Activated CD4-positive, CD25-positive, alpha-beta regulatory T cell (primary cell): ENCODE measurements around the gene KLHL29.

Source experiments
- DNase-seq, 4 experiments: peaks; one replicate each; lab custom pipeline; 2025; lab: John Stamatoyannopoulos, UW

Gene KLHL29

DNA sequence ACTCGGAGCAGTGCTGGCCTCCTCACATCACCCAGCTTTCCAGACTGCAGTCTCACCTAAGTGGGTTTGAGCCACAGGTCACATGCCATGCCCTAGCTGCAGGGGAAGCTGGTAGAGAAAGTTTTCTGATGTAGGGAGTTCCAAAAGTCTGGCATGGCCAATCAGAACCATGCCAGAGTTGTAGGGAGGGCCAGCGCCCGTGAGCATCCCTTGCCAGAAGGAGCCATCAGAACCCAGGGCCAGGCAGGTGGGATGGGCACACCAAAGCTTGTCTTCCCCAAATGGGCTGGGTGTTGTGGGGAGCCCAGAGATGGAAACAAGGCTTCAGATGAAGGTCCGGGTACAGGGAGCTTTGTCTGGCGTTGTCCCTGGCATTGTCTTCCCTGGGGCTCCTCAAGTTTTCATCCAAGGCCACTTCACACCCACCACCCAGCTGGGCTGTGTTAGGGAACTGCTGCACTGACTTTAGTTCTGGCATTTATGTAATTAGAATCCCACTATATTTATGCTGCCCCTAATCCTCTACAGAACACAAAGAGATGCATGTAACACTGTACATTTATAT lies 247.9 kb downstream of the KLHL29 start:
- no peak for DNase-seq

DNA sequence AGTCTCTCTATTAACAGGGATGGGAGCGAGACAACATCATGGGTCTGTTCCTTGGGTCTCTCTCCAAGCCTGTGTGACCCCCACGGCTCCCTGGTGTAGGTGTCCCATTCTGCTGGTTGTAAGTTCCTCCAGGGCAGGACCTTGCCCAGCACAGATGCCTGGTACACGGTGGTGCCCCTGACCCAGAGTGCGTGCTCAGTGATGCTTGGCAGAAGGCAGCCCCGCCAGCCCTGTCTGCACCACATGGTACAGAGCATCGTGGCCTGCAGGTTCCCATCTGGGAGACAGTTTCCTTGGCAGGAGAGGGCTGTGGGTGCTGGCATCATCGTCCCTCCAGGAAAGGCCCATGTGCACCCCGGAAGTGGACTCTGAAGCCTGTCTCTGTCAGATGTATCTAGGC lies 249.0 kb downstream of the KLHL29 start:
- no peak for DNase-seq

DNA sequence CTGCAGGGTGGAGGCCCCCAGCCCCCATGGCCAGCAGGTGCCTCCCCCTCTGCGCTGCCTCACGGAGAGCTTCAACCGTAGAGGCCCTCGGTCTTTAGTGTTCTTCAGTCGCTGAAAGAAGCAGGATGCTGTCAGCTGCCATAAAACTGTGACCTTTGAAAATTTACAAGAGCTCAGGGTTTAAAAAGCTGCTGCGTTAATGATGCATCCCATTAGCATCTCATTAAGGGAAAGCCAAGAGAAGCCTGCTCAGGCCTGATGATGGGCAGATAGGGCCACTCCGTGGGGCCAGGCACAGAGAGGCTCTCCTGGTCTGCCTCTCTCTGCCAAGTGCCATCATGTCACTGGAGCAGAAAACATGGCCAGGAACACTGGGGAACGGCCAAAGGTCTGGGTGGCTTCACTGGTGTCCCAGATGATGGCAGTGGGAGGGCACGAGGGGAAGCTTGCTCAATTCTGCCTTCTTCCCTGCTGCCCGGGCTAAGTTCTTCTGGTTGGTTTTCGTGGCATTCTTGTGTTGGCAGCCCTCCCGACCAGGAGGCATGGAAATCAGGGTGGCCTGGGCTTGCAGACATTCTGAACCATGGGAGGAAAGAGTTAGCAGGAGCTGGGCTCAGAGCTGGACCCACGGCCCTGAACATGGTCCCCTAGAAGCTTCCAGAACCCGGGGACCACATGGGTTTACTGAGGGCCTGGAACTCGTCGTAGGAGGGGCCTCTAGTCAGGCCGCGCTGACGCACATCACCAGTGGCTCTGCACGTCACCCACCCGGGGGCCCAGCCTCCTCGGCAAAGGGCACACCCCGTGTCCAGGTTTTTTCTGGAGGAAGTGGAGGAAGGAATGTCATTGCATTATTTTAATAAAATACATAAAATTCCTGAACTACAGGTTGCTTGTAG lies 250.7 kb downstream of the KLHL29 start:
- no peak for DNase-seq

DNA sequence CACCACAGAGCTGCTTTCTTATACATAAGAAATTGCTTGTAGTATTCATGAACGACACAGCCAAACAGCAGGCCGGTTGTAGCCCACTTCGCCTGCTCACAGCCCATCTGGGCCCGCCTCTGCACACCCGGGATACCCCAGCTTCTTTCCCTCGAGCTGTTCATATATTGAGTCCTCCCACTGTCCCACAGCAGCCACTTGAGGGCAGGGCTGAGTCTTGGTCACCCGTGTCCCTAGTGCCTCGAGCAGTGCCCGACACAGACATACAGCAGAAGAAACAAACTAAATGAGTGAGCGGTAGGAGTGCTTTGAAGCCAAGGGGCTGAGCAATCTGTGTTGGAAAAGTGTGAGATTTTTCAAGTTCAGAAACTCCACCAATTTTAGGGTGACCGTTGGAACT lies 251.4 kb downstream of the KLHL29 start:
- no peak for DNase-seq

DNA sequence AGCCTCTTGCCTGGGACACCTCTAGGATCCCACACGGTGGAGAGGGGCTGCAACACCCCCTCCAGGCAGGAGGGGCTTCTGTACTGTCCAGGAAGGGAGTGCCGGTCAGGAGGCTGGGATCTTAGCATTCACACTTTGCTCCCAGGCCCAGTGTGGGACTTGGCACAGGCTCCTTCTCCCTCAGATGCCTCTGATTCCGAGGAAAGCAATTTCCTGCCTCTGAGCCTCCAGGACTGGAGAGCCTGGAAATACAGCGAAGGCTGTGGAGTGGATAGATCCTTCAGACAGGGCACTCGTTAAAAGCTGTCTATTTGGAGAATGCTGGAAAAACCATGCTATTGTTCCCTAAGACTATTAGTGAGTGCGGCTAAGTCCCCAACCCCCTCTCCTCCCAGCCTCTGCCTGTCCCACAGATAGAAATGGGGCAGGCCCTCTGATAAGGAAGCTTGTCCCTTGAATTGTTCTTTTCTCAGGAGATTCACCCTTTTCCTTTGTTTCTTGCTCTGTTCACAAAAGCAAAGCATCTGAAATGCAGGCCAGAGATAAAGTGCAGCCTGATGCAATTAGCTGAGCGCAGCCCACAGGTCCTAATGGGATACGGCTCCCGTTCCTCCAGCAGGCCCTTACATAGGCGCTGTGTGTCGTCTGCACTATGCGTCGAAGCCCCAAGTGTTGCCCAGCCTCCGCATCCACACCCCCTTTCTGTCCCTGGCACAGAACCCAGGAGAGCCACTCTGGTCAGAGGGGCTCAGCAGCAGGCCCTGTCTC lies 252.2 kb downstream of the KLHL29 start:
- DNase-seq, result no peak

DNA sequence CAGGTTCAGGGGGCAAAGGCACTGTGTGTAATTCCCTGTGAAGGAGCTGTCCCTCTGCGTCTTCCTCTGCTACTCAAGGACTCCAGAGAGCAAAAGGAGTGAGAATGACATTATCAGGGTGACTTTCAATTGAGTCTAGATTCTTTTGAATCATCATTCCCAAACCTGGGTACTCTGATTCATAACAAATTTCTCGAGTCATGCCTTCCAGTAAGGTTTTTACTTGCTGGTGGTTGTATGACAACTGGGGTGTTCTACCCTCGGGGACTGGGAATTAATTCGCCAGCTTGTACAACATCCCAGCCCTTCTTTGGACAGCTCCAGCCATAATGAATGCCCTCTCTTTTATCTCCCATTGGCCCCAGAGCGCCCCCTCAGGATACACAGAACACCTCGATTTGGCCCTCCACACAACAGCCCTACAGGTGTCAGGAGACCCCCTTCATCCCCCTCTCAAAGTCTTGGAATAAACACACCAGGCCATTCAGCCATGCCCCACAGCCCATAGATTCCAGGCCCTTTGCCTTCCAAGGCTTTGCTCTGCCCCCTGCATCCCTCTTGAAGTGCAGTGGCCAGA lies 254.5 kb downstream of the KLHL29 start:
- DNase-seq, result no peak

DNA sequence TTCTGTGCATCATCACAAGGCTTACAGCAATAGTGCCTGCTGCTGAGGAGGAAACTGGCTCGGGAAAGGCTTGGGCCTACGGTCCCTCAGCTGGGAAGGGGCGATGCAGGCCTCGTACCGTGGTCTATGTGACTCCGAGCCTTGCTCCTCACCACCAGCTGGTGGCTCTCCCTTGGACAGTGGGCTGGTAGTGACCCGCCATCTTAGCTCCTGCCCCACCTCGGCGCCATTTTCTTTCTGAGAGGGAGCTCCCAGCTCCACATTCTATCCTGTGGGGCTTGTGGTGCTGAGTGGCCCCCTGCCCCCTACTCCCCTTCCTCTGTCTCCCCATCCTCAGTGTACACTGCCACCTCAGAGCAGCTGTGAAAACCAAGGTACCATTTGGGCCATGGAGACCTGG lies 255.7 kb downstream of the KLHL29 start:
- no peak for DNase-seq

DNA sequence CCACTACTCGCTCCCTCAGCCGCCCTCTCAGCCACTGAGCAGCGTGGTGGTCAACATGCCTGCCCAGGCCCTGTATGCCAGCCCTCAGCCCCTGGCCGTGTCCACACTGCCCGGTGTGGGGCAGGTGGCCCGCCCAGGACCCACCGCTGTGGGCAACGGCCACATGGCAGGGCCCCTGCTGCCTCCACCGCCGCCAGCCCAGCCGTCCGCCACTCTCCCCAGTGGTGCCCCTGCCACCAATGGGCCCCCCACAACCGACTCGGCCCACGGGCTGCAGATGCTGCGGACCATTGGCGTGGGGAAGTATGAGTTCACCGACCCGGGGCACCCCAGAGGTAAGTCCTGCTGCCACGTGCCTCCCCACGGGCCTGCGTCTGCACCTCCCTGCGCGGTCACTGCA lies 257.5 kb downstream of the KLHL29 start:
- DNase-seq, result no peak

DNA sequence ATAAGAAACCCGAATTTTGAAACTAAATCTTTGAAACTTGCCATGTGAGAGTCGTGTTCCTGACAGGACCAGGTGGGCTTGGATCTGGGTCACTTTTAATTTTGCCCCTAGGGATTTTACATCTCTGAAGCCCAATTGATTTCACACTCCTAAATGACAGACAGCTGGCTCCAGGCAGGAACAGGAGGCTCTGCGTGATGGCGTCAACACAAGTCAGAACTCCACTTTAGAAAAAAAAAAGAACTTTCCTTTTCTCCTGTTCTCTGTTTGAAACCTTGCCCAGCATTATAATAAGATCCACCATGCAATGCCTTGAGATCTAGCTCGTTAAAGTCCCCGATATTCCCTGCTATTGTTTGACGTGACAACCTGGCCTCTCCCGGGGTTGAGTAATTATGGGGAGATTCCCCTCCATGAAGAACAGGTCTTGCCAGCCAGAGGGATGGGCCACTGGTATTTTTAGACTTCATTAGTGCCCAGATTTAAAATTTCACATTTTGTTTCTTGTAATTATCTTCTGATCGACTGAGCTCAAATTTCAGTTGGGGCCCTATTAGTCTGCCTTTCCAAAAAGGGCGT lies 260.3 kb downstream of the KLHL29 start:
- no peak for DNase-seq

DNA sequence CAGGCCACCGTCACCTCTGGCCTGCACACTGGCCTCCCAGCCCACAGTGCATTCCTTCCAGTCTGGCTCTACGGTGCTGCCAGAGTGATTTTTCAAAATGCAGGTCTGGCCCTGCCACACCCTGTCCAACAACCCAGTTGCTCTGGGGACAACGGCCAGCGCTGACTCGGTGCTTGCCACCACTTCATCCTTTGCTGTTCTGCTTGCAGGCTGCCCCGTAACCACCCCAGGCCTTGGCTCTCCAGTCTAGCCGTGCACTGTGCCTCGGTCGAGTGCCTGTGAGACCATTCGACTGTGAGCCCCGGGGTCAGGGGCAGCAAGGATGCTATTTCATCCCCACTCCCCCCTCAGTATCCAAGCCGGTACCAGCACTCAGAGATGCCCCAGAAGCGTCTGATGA lies 262.6 kb downstream of the KLHL29 start:
- DNase-seq, result no peak

DNA sequence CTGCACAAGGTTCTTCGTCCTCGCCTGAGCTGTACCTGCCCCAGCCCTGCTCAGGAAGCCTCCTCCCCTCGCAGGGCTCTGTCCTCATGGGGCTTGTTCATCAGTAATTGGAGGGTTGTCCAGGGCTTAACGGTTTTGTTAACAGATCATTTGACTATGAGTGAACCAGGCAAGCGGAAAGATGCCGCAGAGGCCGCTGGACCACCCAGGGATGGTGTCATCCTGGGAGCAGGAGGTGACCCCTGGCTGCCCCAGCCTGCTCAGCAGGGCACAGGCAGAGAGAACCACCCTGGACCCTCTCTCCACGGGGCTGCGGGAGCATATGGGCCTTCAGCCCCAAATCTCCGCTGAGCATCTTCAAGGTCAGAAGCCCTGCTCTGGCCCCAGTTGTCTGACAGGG lies 264.3 kb downstream of the KLHL29 start:
- no peak for DNase-seq

DNA sequence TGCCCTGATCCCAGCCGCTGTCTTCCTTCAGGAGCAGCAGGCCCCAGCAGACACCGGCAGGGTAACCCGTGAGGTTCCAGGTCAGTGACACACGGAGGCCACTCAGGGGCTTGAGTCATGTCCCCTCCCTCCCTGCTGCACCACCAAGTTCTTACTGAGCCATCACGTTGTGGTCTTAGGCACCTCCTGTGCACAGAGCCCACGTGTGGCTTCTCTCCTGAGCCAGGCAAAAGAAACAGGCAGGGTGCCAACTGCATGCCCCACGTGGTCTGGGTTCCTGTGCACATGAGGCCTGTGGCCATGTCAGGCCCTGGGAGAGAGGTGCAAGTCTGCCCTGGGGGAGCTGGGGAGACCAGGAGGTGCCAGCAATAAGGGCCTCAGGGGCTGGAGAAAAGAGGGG lies 264.8 kb downstream of the KLHL29 start:
- DNase-seq, result no peak

DNA sequence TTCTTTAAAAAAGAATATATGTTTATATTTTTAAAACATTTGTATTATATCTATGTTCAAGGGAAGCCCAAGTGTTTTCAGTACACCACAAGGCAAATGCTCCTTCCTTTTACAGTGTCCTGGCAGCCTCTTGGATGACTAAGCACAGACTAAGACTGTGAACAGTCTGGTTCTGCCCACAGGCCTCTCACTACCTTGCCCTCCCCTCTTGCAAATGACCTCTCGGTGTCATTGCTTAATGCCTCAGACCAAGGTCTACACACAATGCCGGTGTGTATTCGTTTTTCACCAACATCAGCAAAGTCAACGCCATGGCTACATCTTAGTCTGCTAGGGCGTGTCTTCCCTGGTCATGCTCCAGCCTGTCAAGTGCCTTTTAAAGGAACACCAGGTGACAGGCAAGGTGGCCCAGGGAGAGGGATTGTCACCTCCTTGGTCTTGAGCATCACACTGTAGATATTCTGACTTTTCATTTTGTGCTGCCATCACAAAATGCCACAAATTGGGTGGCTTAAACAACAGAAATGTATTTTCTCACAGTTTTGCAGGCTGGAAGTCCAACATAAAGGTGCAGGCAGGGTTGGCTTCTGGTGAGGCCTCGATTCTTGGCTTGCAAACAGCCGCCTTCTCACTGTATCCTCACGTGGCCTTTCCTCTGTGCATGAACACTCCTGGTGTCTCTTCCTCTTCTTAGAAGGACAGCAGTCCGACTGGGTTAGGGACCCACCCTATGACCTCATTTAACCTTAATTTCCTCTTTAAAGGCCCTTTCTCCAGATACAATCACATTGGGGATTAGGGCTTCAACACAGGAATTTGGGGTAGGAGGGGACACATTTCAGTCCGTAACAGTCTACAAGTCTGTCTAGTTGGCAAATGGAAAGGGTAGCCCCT lies 266.5 kb downstream of the KLHL29 start:
- DNase-seq, result no peak

DNA sequence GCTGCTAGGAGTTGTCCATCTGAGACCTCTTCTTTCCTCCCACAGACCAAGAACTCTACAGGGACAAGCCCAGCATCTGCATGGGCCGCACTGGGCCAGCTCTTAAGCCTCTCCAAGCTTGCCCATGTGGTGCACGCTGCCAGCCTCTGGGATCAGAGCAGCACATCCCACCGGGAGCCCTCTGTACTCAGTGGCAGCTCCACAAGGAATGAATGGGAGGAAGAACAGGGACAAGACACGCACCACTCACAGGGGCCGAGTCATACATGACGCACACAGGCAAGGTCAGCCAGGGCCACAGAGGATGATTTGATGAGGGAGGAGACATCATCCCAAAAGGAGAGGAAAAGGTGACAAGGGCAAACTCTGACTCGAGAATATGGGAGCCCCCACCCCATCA lies 268.3 kb downstream of the KLHL29 start:
- DNase-seq, result no peak

DNA sequence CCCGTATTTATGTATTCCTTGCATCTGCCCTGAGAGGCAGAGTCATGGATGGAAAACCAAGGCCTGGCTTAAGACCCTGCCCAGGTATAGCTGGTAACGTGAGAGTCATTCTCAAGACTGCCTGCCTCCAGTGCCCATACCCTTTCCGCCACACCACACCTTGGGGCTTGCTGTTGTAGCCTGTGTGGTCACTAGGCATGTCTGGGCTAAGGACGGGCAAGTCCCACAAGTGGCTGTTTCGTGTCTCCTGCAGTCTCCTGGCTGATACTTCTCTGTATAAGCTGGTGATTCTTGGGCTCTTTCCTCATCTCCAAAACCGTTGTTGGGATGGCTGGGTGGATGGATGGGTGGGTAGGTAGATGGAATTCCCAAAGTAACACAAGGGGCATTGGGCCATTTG lies 269.8 kb downstream of the KLHL29 start:
- no peak for DNase-seq

DNA sequence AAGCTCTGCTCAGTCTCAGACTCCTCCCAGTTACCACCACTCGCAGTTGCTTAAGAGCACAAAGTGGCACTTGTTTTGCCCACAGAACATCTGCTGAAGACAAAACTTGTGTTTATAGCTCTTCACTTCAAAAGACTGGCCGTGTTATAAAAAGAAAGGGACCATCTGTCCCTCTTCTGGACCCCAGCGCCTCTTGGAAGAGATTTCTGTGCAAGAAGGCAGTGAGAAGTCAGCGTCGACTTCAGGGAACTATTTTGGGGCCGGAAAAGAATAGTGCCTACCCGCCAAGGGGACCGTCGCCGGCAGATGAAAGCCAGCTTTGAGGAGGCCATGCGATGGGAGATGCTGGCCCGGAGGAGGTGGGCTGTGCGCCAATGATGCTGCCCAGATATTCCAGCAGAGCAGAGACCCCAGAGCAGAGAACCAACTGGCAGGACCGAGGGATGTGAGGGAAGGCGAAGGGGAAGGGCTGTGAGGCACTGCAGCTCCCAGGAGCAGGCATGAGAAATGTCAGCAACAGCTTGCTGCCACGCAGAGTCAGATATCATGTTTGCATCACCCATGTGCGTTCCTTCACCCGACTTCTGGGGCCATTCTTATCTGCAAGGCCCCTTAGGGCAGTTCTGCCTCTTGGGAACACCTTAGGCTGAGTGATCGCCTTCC lies 271.1 kb downstream of the KLHL29 start:
- no peak for DNase-seq

DNA sequence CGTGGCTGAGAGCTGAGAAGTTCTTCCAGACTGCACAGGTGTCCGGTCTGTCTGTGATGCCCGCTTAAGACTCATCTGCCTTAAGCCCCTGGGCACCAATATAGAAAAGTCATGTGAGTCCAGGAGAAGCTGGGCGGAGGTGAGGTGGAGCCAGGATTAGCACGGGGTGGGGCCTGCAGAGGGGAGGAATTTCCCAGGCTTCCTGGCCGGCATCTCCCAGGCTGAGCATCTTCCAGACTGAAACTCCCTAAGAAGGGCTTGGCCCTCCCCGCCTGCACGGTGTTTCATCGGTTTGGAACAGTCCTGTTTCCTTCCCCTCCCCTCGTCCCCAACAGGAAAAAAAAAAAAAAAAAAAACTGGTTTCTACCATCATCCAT lies 271.6 kb downstream of the KLHL29 start:
- no peak for DNase-seq

DNA sequence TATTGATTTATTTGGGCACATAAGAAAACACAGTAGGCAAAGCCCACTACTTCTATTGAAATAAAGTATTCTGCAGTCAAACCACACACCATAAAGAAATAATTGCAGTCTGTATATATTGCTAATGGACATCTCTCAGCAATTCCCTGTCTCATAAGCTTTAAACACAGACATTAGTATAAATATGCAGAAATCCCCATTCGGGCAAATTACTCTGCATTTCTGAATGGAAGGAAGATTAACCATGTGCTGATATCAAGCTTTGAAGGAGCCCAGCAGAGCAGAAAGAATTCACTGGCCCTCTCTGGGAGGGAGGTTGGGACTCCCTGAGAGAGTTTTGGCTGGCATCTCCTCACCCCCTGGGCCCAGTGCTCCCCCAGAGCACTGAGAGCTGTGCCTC lies 272.4 kb downstream of the KLHL29 start:
- no peak for DNase-seq

DNA sequence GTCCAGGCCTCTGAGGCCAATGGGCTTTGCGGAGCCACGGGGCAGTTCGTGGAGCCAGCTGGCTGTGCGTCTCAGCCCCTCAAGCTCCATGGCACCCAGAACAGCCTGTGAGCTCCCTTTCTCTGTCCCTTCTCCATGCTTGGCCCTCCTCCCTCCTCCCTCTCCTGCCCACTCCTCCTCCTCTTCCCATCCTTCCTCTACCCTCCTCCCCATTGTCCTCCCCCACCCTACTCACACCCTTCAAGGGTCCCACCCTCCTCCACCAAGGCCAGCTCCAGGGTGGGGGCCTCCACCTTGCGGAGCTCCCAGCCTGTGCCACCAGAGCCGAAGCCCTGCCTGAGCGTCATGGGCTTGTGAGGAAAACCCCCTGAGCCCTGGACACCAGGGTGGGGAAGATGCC lies 273.0 kb downstream of the KLHL29 start:
- DNase-seq, result no peak

DNA sequence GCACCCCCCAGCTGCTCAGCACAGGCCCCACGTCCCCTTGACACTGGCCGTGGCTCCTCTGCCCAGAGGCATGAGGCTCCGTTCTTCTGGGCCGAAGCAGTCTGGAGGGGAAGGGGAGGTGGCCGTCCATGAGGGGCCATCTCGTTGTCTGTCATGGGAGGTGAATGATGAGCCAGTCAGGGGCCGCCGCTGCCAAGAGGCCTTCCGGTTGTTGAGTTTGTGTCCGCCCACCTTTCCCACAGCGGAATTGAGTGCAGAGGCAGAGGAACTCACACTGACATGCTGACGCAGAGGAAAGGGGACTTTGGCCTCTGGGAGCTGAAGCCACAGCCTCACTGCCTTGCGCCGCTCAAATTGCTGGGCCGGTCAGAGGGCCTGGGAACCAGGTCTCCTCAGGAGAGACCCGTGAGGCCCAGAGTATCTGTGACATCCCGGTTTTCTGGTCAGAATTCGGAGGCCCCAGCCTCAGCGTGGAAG lies 273.5 kb downstream of the KLHL29 start:
- DNase-seq, result no peak

DNA sequence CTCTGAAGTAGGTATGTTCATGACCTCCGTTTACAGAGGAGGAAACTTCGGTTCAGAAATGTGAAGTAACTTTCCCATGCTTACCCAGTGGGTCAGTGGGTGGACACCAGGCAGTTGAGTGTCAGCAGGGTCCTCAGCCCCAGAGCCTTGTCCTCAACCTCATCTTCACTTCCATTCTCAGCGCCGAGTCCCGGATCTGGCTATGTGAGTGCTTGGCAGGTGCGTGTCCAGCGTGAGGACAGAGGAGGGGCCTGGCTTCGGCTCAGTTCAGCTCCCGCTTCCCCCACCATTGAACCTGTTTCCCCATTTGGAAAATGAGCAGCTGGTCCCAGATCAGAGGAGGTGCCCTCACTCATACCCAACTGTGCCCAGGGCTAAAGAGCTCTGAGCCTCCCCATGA lies 274.3 kb downstream of the KLHL29 start:
- no peak for DNase-seq
